Bronchial epithelial cell (primary cell): ENCODE data around the gene ALOXE3. TPM values are rescaled to one million over a fixed set of nuclear protein-coding genes. Genes with fewer than 3 reads are reported as not detected.

Experiments
- DNase-seq: peaks from one replicate; pipeline ENCODE4 v3.0.0-alpha.2; 2010; ENCODE audit warnings: low read depth
- FAIRE-seq: peaks from 2 replicates; lab custom pipeline; 2011; peaks lifted over from hg19 to GRCh38; lab: Jason Lieb, UNC
- H3K27me3 ChIP-seq: 2 replicates; pipeline ENCODE4 v1.5.1; 2011; ENCODE audit warnings: low read length; ENCODE audit not compliant: control insufficient read depth, insufficient read depth
- H3K36me3 ChIP-seq: 2 replicates; pipeline ENCODE4 v1.5.1; 2011; ENCODE audit warnings: low read length; ENCODE audit not compliant: control insufficient read depth, insufficient read depth
- H3K4me3 ChIP-seq: 2 replicates; pipeline ENCODE4 v1.5.1; 2011; ENCODE audit warnings: mild to moderate bottlenecking, low read depth, low read length, control low read depth
- total RNA-seq: library from RNA; depleted of rRNA; stranded (reverse); fragments of >200 nt; gene quantifications from 2 replicates; pipeline ENCODE4 v1.2.1, GENCODE V29; 2014
- TF ChIP-seq, protein P1 (sequence below): IDR thresholded peaks from 2 replicates; pipeline ENCODE4 v1.5.1; 2011; ENCODE audit warnings: mild to moderate bottlenecking, moderate library complexity, low read length, control low read depth, inconsistent platforms; ENCODE audit not compliant: insufficient read depth, severe bottlenecking

The ALOXE3 gene
- total RNA-seq, 1 donor from 2014 or later = 1.3 TPM

DNA sequence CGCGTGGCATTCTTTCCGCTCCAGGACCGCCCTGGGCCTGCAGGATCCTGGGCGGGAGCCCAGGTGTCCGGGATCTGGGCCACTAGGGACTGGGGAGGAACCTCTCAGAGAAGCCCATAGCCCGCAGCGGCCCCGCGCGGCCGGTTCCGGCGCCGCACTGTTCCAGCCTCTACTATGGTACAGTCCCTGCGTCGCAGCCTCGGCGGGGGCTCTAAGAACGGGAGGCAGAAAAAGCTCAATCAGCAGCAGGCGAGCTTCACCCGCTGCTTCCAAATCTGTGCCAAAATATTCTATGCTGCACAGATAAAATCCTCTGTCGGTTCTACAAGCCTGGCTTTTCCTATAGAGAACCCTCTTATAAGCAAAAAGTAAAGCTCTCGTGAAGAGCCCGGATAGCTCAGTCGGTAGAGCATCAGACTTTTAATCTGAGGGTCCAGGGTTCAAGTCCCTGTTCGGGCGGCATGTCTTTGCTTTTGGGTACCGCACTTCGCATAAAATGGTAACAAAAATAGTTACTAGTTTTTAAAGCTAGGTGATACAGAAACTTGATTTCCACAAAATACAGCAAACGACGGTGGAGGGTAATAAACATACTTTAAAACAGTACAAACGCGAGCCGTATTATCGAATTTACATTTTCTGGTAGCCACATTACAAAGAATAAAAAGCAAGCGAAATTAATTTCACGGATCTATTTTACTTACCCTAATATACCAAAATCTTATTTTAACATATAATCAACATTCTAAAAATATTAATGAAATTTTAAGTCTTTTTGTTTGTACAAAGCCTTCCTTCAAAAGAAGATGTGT lies 661 bp upstream of the ALOXE3 start:
- no peak for FAIRE-seq
- H3K4me3 ChIP-seq = peak overlapping the region; percentile 43
- H3K36me3 ChIP-seq = no peaks in the 10 kb centered on the region
- TF ChIP-seq, protein P1, sequence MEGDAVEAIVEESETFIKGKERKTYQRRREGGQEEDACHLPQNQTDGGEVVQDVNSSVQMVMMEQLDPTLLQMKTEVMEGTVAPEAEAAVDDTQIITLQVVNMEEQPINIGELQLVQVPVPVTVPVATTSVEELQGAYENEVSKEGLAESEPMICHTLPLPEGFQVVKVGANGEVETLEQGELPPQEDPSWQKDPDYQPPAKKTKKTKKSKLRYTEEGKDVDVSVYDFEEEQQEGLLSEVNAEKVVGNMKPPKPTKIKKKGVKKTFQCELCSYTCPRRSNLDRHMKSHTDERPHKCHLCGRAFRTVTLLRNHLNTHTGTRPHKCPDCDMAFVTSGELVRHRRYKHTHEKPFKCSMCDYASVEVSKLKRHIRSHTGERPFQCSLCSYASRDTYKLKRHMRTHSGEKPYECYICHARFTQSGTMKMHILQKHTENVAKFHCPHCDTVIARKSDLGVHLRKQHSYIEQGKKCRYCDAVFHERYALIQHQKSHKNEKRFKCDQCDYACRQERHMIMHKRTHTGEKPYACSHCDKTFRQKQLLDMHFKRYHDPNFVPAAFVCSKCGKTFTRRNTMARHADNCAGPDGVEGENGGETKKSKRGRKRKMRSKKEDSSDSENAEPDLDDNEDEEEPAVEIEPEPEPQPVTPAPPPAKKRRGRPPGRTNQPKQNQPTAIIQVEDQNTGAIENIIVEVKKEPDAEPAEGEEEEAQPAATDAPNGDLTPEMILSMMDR = peak; percentile 90
- DNase-seq = peak; percentile 61
- H3K27me3 ChIP-seq = peaks cover 4% of the 10 kb centered on the region

DNA sequence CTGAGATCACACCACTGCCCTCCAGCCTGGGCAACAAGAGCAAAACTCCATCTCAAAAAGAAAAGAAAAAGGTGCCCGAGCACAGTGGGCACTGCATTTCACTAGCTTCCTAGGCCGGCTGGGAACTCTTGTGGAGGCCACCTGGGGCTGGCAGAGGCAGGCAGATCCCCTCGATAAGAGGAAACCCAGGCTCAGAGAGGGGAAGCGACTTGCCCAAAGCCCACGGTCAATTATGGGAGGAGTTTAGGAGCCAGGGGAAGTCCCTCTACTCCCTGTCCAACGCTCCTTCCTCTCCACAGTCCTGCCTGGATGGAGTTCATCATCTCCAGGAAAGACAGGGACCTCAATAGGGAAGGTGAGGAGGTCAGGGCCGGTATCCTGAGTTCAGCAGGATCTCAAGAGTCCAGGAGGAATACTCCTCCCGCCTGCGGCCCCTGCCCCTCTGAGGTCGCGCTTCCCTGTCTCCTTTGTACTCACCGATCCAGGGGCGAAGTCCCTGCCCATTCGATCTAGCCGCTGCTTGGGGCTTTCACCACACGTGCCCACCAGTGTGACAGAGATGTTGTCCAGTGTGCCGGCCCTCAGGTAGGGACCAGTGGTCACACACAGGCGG lies 841 bp downstream of the ALOXE3 start:
- Histone ChIP-seq H3K27me3 (peaks cover 4% of the 10 kb centered on the region), H3K36me3 (no peaks in the 10 kb centered on the region), H3K4me3 (peak overlapping the region; percentile 43)
- TF ChIP-seq, protein P1 = no peak
- DNase-seq (no peak), FAIRE-seq (no peak)

DNA sequence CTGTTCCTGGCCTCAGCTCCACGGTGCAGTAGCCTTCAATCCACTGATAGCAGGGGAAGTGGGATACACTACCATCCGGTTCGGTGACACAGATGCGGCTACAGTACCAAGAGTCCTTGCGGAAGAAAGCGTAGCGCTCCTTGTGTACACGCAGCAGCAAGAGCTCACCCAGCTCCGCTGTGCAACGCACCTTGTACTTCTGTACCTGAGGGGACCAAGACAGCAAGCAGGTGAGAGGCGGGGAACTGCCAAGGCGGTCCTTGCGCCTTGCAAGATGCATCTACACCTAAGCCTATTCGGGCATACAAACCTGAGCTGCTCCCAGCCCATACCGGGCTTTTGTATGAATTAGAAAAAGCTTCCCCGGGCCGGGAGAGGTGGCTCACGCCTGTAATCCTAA lies 1.5 kb downstream of the ALOXE3 start:
- TF ChIP-seq, protein P1 = no peak
- peaks cover 4% of the 10 kb centered on the region for H3K27me3 ChIP-seq
- peak; percentile 32 for FAIRE-seq
- H3K36me3 ChIP-seq = no peaks in the 10 kb centered on the region
- no peak overlapping the region for H3K4me3 ChIP-seq
- no peak for DNase-seq

GRCh38 chr17:8110907-8111306 lies 7.4 kb downstream of the ALOXE3 start:
- no peak overlapping the region for H3K4me3 ChIP-seq
- FAIRE-seq (no peak), DNase-seq (no peak)
- H3K27me3 ChIP-seq = peaks cover 3% of the 10 kb centered on the region
- no peaks in the 10 kb centered on the region for H3K36me3 ChIP-seq
- TF ChIP-seq, protein P1 = no peak

GRCh38 chr17:8110456-8110804 lies 7.9 kb downstream of the ALOXE3 start:
- peaks cover 3% of the 10 kb centered on the region for H3K27me3 ChIP-seq
- no peaks in the 10 kb centered on the region for H3K36me3 ChIP-seq
- TF ChIP-seq, protein P1 = no peak
- FAIRE-seq (no peak), DNase-seq (no peak)
- H3K4me3 ChIP-seq = no peak overlapping the region
